HG03558 (cell line): ENCODE results near the gene NT5DC4.
A peak's percentile ranks its signal among the peaks of the same experiment; 100 is the strongest.

Experiments
- ATAC-seq: cut with Tn5 transposase; IDR thresholded peaks from one replicate; pipeline ENCODE4 v1.9.1; 2021; ENCODE audit warnings: moderate number of reproducible peaks; ENCODE audit not compliant: unreplicated experiment; ENCODE audit errors: extremely low read depth

NT5DC4 gene

DNA sequence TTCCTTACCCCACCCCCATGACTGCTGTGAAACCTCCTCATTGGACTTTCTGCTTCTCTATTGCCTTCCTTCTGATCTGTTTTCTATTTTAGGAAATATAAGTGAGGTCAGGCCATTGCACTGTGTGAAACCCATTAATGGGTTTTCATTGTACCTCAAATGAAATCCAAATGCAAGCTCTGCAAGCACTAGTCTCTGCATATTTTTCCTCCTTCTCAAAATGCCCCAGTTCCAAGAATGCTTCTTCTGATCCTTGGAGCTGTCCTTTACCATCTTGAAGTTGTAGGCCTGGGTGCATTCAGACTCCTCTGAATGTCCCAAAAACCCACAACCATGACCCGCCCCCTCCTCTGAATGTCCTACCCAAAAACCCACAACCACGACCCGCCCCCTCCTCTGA, 55.3 kb downstream of the NT5DC4 start:
- no peak for ATAC-seq

DNA sequence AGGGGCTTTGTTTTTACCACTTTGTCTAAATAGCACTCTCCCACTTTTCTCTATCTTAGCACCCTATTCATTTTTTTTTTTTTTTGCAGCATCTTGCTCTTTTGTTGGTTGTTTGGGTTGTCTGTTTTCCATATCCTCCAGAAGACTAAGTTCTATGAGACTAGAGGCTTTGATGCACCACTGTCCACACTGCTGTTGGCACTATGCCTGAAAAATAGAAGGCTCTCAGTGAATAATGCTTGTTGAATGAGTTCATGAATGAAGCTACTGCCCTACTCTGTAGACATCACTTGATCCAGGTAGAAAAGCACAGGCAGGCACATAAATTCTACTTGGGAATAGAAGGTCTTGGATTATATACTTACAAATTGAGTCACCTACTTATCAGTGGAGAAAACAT, 56.2 kb downstream of the NT5DC4 start:
- no peak for ATAC-seq

DNA sequence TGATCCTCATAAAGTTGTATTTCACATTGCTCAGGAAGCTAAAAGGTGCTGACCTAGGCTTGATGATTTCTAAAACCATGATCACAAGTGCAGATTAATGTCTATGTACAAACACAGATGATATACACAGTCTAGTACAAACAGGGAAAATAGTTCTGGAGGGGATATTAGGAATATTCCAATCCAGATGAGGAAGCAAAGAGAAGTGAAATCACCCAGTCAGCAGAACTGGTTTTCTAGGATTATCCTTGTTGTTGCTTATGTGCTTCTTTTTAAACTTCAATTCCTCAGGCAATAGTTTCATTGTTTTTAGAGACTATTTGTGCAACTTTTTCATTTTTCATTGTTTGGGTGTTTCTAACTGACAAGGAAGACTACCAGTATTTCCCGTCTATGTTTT, 58.8 kb downstream of the NT5DC4 start:
- ATAC-seq, result no peak

DNA sequence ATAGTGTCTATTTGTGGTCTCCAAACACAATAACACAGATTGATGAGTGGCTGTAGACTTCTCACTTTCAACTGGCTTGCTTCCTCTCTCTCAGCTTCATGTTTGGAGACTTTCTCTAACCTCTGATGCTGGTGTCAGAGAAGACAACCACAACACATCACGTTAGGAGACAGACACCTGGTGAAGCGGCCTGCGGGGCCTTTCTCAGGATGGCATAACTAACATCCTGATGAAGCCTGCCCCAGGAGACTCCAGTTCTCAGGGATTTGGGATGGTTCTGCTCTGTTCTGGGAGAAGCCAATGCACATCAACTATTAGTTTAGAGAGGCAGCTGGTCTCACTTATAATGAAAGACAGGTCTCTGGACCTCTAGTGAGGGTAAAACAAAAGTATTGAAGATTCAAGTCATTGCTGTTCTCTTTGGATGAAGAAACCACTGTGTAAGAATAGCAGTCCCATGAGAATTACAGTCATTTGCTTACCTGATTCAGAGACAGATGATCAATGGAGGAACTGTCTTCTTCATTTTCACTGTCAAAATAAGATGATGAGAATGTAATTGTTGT, 61.5 kb downstream of the NT5DC4 start:
- peak; percentile 71 for ATAC-seq

DNA sequence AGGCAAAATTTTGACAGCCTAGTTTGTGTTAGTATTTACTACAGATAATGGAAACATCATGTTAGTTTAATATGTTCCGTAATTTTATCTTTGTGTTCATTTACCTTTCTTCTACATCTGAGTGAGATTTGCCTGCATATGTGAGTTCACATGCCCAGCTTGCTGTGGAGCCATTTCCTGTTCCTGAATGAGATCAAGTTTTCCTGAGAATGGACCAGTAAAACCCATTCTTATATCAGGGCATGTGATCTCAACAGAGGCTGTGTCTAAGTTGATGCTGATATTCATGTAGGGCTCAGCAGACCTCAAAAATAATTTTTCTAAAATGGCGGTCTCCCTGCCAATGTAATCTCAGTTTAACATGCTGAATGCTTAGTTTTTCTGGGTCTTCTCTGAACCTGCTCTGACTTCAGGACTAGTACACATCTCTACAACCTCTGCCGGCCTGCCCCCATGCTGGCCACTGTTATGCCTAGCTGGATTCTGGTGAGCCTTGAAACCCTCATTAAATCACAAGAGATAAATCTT, 62.4 kb downstream of the NT5DC4 start:
- ATAC-seq, result no peak

DNA sequence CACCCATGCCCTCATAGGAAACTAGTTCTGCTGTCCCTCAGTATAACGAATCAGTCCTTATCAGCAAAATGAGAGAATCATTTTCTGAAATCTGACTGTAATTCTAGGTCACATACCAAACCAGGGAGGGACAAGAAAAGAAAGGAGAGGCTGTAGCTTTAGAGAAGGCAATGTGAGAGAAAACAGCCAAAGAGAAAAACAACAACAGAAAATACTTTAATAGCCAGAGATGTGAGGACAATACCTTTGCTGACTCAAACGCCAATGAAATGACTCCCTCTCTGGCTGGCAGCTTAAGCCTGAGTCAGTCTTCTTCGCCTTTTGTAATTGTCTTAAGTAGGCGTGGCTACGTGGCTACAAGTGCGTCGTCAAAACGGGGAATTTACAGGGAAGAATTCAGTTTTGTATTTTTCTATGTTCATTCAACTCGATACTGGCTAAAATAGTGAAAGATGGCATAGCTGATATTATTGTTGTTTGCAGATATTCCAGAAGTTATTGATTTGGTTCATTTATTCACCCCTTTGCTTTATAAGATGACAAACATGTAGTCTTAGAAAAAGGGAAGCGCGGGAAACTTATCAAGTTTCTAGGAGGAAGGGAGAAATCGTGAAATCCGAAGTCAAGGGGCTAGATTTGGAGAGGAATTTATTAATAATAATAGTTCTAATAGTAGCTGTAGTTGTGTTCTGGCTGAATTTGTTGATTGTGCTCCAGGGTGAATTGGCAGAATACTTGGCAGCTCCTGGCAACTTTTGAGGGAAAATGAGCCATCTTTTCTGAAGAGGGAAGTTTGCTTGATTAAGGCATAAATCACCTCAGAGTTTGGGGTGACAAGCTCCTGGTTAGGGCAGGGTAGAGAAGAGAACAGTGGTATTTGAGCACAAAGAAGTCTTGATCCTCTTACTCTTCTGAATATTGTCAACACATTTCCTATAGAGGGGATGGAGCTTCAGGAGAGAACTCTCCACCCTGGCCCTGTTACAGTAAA, 63.7 kb downstream of the NT5DC4 start, which contains the start of gene IL1A:
TSS of gene IL1A (minus strand) at position 295 of the 991 bp plus-strand sequence. CDS start 723 bp downstream, outside the sequence.
- ATAC-seq, result no peak

DNA sequence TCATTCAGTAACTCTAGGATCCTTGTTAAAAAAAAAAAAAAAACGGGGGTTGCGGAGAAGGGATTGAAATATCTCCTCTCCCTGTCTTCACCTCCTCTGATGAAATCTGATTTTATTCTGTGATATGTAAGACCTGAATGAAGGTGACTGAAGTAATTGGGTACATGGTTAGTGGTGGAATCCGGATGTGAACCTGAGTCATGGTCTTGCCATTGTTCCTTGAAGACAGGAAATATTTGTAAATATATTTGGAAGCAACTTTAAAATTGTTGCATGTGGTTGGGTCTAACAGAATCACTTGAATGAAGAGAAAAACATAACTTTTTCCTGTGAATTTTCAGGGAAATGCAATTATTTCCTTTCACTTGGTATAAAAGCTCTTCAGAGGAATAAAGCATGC, 66.5 kb downstream of the NT5DC4 start:
- ATAC-seq, result no peak

DNA sequence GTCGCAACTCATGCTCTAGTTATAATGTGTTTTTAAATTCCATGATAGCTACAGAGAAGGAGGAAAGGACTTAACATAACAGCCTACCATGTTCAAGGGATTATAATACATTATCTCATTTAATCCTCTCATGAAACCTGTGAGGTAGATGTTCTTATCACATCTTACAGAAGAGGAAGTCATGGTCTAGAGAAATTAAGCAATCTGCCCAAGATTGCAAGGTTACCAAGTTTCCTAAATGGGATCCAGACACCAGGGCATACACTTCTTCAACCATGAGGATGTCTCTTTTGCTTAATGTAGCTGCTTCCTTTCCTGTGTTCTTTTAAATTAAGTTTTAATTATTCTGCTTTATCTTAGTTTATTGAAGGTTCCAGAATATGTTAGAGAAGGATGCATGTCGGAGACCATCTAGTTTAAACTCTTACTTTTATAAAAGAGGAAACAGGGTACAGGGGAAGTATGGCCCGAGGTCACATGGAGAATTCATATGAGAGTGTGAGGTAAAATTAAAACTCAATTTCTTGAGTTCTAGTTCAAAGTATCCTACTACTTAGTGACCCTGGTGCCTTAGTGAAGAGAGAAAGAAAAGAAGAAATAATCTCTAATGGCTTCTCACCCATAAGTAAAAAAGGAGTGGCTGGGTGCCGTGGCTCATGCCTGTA, 67.0 kb downstream of the NT5DC4 start:
- ATAC-seq, result no peak

DNA sequence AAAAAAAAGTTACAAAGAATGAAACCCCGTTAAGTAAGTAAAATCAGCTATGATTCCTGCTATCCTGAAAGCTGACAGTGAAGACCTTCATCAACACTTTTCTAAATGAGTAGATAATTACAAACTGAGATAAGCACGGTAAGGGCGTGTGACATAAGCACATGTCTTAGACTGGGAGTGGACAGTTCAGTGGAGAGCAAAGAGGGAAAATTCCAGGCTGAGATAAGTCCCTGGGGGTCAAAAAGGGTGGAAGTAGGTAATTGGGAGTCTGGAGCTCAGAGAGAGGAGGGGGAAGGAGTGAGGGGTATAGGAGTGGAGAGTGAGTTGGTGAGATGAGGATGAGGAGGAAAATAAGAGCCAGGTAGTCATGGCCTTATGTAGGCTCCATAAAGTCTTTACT, 67.8 kb downstream of the NT5DC4 start:
- ATAC-seq, result no peak
